HCT116 (cell line): ENCODE results near the gene AGMAT. TPM values are rescaled to one million over a fixed set of nuclear protein-coding genes. Genes with fewer than 3 reads are reported as not detected.

Experiments
- ATAC-seq: fragments of 200-7000 bp; cut with Tn5 transposase; 2 replicates; pipeline ENCODE4 v1.9.1; 2020; ENCODE audit warnings: mild to moderate bottlenecking, moderate library complexity
- BruUV-seq: library from RNA; stranded (reverse); fragments of 400-500 nt; replicated peaks from 2 replicates; lab custom pipeline; 2021; lab: Mats Ljungman, UMichigan
- CTCF ChIA-PET: fragments of 300-600 bp; sonication (Branson Sonifier 250); formaldehyde crosslinking; loops from one replicate; lab custom pipeline; 2021; ENCODE audit warnings: antibody characterized with exemption; lab: Charles Lee
- POLR2A ChIA-PET: fragments of 300-600, 350-600 bp; sonication (Branson Sonifier 250); formaldehyde crosslinking; loops from one replicate; lab custom pipeline; 2021; ENCODE audit warnings: antibody characterized with exemption; lab: Charles Lee
- RAD21 ChIA-PET, 2 experiments: fragments of 300-600 bp; sonication (Branson Sonifier 250); formaldehyde crosslinking; loops; one replicate each; lab custom pipeline; 2023; ENCODE audit warnings: low total read pairs in 2 of 2; ENCODE audit not compliant: uncharacterized antibody in 2 of 2, unreplicated experiment in 2 of 2, low non-redundant PET in 1 of 2; lab: Charles Lee
- DNase-seq: peaks from one replicate; pipeline ENCODE4 v3.0.0-alpha.2; 2010; ENCODE audit warnings: low read depth, low spot score
- H2AFZ ChIP-seq: fragments of 200-600 bp; shearing (Covaris generic), sonication (generic); 2 replicates; pipeline ENCODE4 v1.6.1; 2017; ENCODE audit warnings: low read depth, mixed run types, mixed read lengths, antibody characterized with exemption, low read length; ENCODE audit not compliant: poor library complexity, severe bottlenecking
- H3K27ac ChIP-seq: 2 replicates; pipeline ENCODE4 v1.5.1; 2012; ENCODE audit warnings: low read depth, low read length
- H3K27me3 ChIP-seq: fragments of 200-600 bp; sonication (generic); 2 replicates; pipeline ENCODE4 v1.6.1; 2016; ENCODE audit warnings: mixed run types, low read length, mixed read lengths; ENCODE audit not compliant: insufficient read depth
- H3K36me3 ChIP-seq, 2 experiments: fragments of 200-500 bp in 1 of 2; fragments of 200-600 bp in 1 of 2; sonication (Bioruptor generic) in 1 of 2; sonication (generic) in 1 of 2; 2 replicates each; pipeline versions ENCODE4 v1.5.1 to v1.6.1; 2014 to 2016; ENCODE audit warnings: low read length in 2 of 2, inconsistent platforms in 1 of 2, mixed read lengths in 1 of 2, mixed run types in 1 of 2; ENCODE audit not compliant: insufficient read depth in 2 of 2, control insufficient read depth in 1 of 2
- H3K4me1 ChIP-seq, 2 experiments: fragments of 200-600 bp in 1 of 2; sonication (generic) in 1 of 2; 2 replicates each; pipeline versions ENCODE4 v1.5.1 to v1.6.1; 2012 to 2017; ENCODE audit warnings: low read length in 2 of 2, inconsistent platforms in 1 of 2, mild to moderate bottlenecking in 1 of 2, mixed read lengths in 1 of 2, mixed run types in 1 of 2, moderate library complexity in 1 of 2; ENCODE audit not compliant: insufficient read depth in 2 of 2, control insufficient read depth in 1 of 2
- H3K4me2 ChIP-seq: fragments of 200-600 bp; sonication (generic); 2 replicates; pipeline ENCODE4 v1.6.1; 2017; ENCODE audit warnings: mixed run types, low read length, mixed read lengths
- H3K4me3 ChIP-seq, 2 experiments: fragments of 200-600 bp in 1 of 2; sonication (generic) in 1 of 2; replicated peaks in 1 of 2; 2 replicates each; pipeline ENCODE4 v1.5.1; 2011 to 2016; ENCODE audit warnings: low read length in 2 of 2, control low read depth in 1 of 2, low read depth in 1 of 2, mild to moderate bottlenecking in 1 of 2, mixed read lengths in 1 of 2, mixed run types in 1 of 2
- H3K79me2 ChIP-seq: fragments of 200-600 bp; sonication (generic); 2 replicates; pipeline ENCODE4 v1.6.1; 2017; ENCODE audit warnings: mild to moderate bottlenecking, mixed run types, low read length, moderate library complexity, mixed read lengths; ENCODE audit not compliant: insufficient read depth
- H3K9ac ChIP-seq: fragments of 200-600 bp; sonication (generic); 2 replicates; pipeline ENCODE4 v1.6.1; 2016; ENCODE audit warnings: low read length, mixed read lengths
- H3K9me2 ChIP-seq: fragments of 200-600 bp; sonication (generic), shearing (Covaris generic); 2 replicates; pipeline ENCODE4 v1.6.1; 2017; ENCODE audit warnings: mixed run types, mild to moderate bottlenecking, moderate library complexity; ENCODE audit not compliant: insufficient read depth
- H3K9me3 ChIP-seq, 2 experiments: fragments of 200-500 bp in 1 of 2; fragments of 200-600 bp in 1 of 2; sonication (Bioruptor generic) in 1 of 2; sonication (generic) in 1 of 2; 2 replicates each; pipeline ENCODE4 v1.6.1; 2014 to 2017; ENCODE audit warnings: low read length in 2 of 2, mixed read lengths in 2 of 2, inconsistent platforms in 1 of 2, low read depth in 1 of 2, mild to moderate bottlenecking in 1 of 2, mixed run types in 1 of 2, moderate library complexity in 1 of 2; ENCODE audit not compliant: control insufficient read depth in 1 of 2, insufficient read depth in 1 of 2
- H4K20me1 ChIP-seq: fragments of 200-600 bp; sonication (generic), shearing (Covaris generic); 2 replicates; pipeline ENCODE4 v1.6.1; 2017; ENCODE audit warnings: mixed run types, mild to moderate bottlenecking, moderate library complexity; ENCODE audit not compliant: insufficient read depth
- ATF3 ChIP-seq: IDR thresholded peaks from 2 replicates; pipeline ENCODE4 v1.6.1; 2012
- CBX3 ChIP-seq: IDR thresholded peaks from 2 replicates; pipeline ENCODE4 v1.6.1; 2012; ENCODE audit warnings: low read depth
- CEBPB ChIP-seq: IDR thresholded peaks from 2 replicates; pipeline ENCODE4 v1.6.1; 2012; ENCODE audit warnings: low read depth
- CTCF ChIP-seq, 3 experiments: fragments of 200-600 bp in 1 of 3; sonication (generic) in 1 of 3; IDR thresholded peaks in 2 of 3; conservative IDR thresholded peaks in 1 of 3; 2 replicates each; pipeline ENCODE4 v1.5.1; 2012 to 2017; ENCODE audit warnings: low read depth in 2 of 3, low read length in 2 of 3, antibody characterized with exemption in 1 of 3, borderline replicate concordance in 1 of 3, control low read depth in 1 of 3, mild to moderate bottlenecking in 1 of 3, mixed read lengths in 1 of 3, mixed run types in 1 of 3, moderate library complexity in 1 of 3; ENCODE audit not compliant: insufficient read depth in 1 of 3
- EGR1 ChIP-seq: IDR thresholded peaks from 2 replicates; pipeline ENCODE4 v1.6.1; 2012; ENCODE audit warnings: low read depth
- ELF1 ChIP-seq: IDR thresholded peaks from 2 replicates; pipeline ENCODE4 v1.6.1; 2012; ENCODE audit warnings: low read depth, borderline replicate concordance
- EZH2 ChIP-seq: fragments of 200-600 bp; sonication (generic); IDR thresholded peaks from 2 replicates; pipeline ENCODE4 v1.6.1; 2017; ENCODE audit warnings: antibody characterized with exemption, mixed run types
- FOSL1 ChIP-seq: IDR thresholded peaks from 2 replicates; pipeline ENCODE4 v1.6.1; 2012; ENCODE audit warnings: low read depth
- JUND ChIP-seq: IDR thresholded peaks from 2 replicates; pipeline ENCODE4 v1.6.1; 2012
- MAX ChIP-seq: IDR thresholded peaks from 2 replicates; pipeline ENCODE4 v1.6.1; 2012
- POLR2A ChIP-seq: IDR thresholded peaks from 2 replicates; pipeline ENCODE4 v1.7.0; 2011; ENCODE audit warnings: borderline replicate concordance; ENCODE audit not compliant: insufficient read depth, insufficient read length; ENCODE audit errors: extremely low read depth
- RAD21 ChIP-seq: IDR thresholded peaks from 2 replicates; pipeline ENCODE4 v1.6.1; 2012; ENCODE audit warnings: low read depth, mild to moderate bottlenecking
- REST ChIP-seq: IDR thresholded peaks from 2 replicates; pipeline ENCODE4 v1.6.1; 2012; ENCODE audit warnings: low read depth
- SIN3A ChIP-seq: IDR thresholded peaks from 2 replicates; pipeline ENCODE4 v1.6.1; 2012; ENCODE audit warnings: low read depth
- SP1 ChIP-seq: IDR thresholded peaks from 2 replicates; pipeline ENCODE4 v1.6.1; 2012; ENCODE audit warnings: low read depth
- SRF ChIP-seq: IDR thresholded peaks from 2 replicates; pipeline ENCODE4 v1.6.1; 2012; ENCODE audit warnings: low read depth
- TCF7L2 ChIP-seq: IDR thresholded peaks from 2 replicates; pipeline ENCODE4 v1.7.0; 2011; ENCODE audit warnings: borderline replicate concordance, inconsistent platforms; ENCODE audit not compliant: insufficient read depth, insufficient read length; ENCODE audit errors: extremely low read depth
- ZBTB33 ChIP-seq: IDR thresholded peaks from 2 replicates; pipeline ENCODE4 v1.6.1; 2011; ENCODE audit warnings: mild to moderate bottlenecking, low read length, moderate library complexity; ENCODE audit not compliant: insufficient replicate concordance; ENCODE audit errors: extremely low read depth
- ZFX ChIP-seq: fragments of 450-650 bp; IDR thresholded peaks from 2 replicates; pipeline ENCODE4 v1.6.1; 2017
- ZNF274 ChIP-seq: fragments of 200-500 bp; sonication (Bioruptor generic); IDR thresholded peaks from 2 replicates; pipeline ENCODE4 v1.6.1; 2014; ENCODE audit warnings: mild to moderate bottlenecking, low read depth, low read length, inconsistent platforms
- intact Hi-C: fragments of 100-400 bp; cut with micrococcal nuclease; formaldehyde crosslinking; loops from 2 replicates; pipeline ENCODE4 v1.10.0; 2022
- total RNA-seq: library from RNA; stranded (reverse); gene quantifications from one replicate; pipeline ENCODE4 v1.2.1, GENCODE V29; 2021; ENCODE audit not compliant: unreplicated experiment

AGMAT gene
- total RNA-seq, 1 experiment from 2014 or later: not detected

- no peaks in the 10 kb centered on the region; the same call in 1 of the 2 replicates for H4K20me1 ChIP-seq
- ATAC-seq (no peak), DNase-seq (no peak)
- ChIA-PET POLR2A (no interaction called here), RAD21 (no interaction called here), CTCF (no interaction called here)
- BruUV-seq: TSS peak; percentile 13
- H3K4me2 ChIP-seq: no peak overlapping the region
- H3K4me1 ChIP-seq: no peaks in the 10 kb centered on the region
- H2AFZ ChIP-seq: no peak overlapping the region
- H3K9me3 ChIP-seq: no peaks in the 10 kb centered on the region
- H3K27me3 ChIP-seq: no peaks in the 10 kb centered on the region
- no peak overlapping the region for H3K4me3 ChIP-seq
- intact Hi-C loops: no loop called here
- H3K79me2 ChIP-seq: peaks cover 77% of the 10 kb centered on the region
- H3K9ac ChIP-seq: no peak overlapping the region
- H3K27ac ChIP-seq: no peak overlapping the region
- H3K9me2 ChIP-seq: no peaks in the 10 kb centered on the region
- TF ChIP-seq SP1 (no peak), REST (no peak), CEBPB (no peak), CBX3 (no peak), SRF (no peak), FOSL1 (no peak), TCF7L2 (no peak), ZNF274 (no peak), CTCF (IDR thresholded peaks at IDR 0.05 in 2 of 3, conservative IDR thresholded peaks at IDR 0.05 in 1 of 3; ENCODE audit: borderline replicate concordance in 1 of 3, insufficient read depth in 1 of 3, low read depth in 2 of 3, low read length in 2 of 3) (no peak), POLR2A (no peak), RAD21 (no peak), ELF1 (no peak), ZFX (no peak), MAX (no peak), EZH2 (no peak), ATF3 (no peak), EGR1 (no peak), ZBTB33 (no peak), SIN3A (no peak), JUND (no peak)
- peaks cover 17 to 32% of the 10 kb centered on the region in 2 experiments; a peak in 3 of 4 replicates for H3K36me3 ChIP-seq
Observed at GRCh38 chr1:15627343-15627988, 42.6 kb upstream of the AGMAT start.
